Fibroblast of skin of right quadriceps (primary cell): ENCODE results near the gene ADARB2.
A peak's percentile ranks its signal among the peaks of the same experiment; 100 is the strongest.
"Not testable (repeated sequence)": the region's sequence is repeated elsewhere in the genome, so short reads cannot be mapped to it uniquely, and the experiment has no call there.

Experiments
- DNase-seq: peaks from one replicate; pipeline ENCODE4 v3.0.0-alpha.2; 2013

ADARB2 gene

DNA sequence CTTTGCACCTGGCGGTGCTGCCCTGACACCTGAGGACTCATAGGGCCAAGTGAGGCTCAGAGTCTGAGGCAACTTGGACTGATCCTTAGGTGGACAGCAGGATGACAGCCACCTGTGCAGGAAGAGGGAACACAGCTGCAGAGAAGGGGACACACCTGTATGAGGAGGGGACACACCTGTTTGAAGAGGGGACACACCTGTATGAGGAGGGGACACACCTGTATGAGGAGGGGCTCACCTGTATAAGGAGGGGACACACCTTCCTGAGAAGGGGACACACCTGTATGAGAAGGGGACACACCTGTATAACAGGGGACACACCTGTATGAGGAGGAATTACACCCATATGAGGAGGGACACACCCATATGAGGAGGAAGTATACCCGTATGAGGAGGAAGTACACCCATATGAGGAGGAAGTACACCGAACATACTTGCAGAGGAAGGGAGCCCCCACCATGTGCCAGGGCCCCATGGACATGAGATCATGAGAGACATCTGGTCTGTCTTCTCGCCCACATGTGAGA lies 285.9 kb downstream of the ADARB2 start:
- no peak for DNase-seq

DNA sequence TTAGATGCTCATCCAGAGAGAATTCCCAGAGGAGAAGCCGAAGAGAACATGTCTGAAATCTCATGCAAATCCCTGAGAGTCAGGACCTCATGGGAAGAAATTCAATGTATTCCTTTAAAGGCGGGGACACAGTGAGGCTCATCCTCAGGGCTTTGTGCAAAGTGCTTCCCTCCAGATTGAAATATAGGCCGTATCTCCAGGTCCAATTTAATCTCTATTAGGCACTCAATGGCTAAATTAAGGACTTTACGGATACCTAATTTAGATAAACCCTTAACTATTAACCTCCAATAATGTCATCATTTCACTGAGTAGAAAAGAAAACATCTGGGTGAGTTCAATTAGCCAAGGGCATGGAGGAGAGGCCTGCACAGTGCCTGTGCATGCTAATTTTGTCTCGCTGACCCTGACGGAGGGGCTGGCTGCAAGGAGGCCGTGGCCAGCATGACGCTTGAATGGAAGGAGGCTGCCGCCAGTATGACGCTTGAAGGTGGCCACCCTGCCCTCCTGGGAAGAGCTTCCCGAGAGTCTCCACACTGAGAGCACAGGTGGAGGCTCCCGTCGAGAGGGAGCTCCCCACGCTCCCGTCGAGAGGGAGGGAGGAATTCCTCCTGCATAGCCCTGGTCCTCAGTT lies 287.6 kb downstream of the ADARB2 start:
- DNase-seq, result no peak

- no peak for DNase-seq
Measured at GRCh38 chr10:1449021-1449420, 288.3 kb downstream of the ADARB2 start.

- no peak for DNase-seq
Measured at GRCh38 chr10:1448252-1448930, 288.9 kb downstream of the ADARB2 start.

- DNase-seq, result no peak
Measured at GRCh38 chr10:1444826-1445225, 292.5 kb downstream of the ADARB2 start.

GRCh38 chr10:1440897-1441296 lies 296.4 kb downstream of the ADARB2 start:
- DNase-seq, result no peak

DNA sequence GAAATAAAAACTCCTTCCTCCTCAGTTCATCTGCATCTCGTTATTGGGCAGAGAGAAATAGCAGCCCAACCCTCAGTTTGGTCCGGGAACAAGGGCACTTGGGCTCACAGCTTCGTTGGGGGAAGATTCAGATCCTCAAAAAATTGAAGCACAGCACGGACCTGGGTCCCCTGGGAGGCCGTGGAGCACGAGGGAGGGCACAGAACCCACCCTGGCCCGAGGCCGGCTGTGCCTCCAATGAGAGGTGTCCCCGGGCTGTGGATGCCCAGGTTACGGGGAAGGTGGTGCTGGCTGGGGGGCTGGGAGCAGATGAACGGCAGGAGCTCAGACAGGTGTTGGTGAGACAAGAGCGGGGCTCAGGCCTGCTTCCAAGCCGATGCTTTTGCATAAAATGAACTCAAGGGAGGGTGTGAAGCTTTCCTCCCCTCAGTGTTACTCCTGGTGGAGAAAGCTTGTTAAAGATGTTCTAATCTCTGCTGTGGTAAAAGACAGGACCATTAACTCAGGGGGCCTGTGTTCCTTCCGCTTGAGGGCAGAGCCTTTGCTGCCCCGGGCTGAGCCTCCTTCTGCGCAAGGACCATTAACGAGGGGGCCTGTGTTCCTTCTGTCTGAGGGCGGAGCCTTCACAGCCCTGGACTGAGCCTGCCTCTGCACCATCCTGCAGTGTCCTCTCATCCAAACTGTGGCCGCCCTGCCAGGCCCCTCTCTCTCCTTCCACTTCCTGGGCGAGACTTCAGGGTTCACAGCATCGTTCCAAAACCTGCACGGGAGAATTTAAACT lies 302.2 kb downstream of the ADARB2 start:
- no peak for DNase-seq

GRCh38 chr10:1434202-1434601 lies 303.1 kb downstream of the ADARB2 start:
- no peak for DNase-seq

- no peak for DNase-seq
Measured at GRCh38 chr10:1432161-1432560, 305.2 kb downstream of the ADARB2 start.

DNA sequence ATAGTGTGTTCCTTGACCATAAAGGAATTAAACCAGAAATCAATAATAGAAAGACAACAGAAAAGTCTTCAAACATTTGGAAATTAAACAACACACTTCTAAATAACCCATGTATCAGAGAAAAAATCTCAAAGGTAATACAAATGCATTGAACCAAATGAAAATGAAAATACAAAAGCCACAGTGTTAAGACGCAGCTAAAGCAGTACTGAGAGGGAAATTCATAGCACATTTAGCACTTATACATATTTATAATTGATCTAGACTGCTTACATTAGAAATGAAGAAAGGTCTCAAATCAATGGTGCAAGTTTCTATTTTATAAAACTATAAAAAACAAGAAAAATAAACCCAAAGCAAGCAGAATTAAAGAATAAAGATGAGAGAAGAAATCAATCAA lies 306.1 kb downstream of the ADARB2 start:
- no peak for DNase-seq

GRCh38 chr10:1427521-1428186 lies 309.7 kb downstream of the ADARB2 start:
- not testable (repeated sequence) for DNase-seq

DNA sequence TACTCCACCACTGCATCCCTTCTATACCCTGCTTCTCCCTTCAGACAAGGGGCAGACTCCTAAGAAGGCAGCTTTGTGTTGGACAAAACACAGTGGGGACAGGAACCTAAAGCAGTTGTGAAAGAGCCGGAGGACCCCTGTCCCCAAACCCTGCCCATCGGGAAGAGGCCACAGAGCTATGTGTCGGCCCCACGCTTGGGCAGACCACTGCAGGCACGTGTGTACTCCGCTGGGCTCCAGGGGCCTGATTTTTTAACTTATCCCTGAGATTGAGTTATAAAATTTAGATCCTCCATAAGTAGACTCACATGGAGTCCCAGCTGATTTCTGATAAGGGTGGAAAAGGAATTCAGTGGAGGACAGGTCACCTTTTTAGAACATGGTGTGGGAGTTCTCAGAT lies 310.5 kb downstream of the ADARB2 start:
- DNase-seq, result no peak

DNA sequence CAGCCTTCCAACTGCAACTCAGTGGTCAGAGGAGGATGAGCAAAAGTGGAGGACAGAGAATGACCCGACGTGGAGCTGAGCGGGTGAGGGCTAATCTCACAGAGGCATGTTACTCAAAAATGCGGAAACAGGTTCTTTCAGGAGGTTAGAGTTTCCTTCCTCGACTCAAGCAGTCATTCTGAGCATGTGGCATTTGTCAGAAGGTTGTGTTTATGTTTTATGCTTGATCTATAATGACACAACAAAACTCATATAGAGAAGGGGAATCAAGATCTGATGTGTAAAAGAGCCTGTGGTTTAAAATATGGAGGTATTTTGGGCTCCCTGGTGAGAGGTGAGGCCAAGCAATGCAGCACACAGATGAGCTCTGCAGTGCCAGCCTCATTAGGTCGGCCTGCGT lies 311.4 kb downstream of the ADARB2 start:
- DNase-seq, result no peak

DNA sequence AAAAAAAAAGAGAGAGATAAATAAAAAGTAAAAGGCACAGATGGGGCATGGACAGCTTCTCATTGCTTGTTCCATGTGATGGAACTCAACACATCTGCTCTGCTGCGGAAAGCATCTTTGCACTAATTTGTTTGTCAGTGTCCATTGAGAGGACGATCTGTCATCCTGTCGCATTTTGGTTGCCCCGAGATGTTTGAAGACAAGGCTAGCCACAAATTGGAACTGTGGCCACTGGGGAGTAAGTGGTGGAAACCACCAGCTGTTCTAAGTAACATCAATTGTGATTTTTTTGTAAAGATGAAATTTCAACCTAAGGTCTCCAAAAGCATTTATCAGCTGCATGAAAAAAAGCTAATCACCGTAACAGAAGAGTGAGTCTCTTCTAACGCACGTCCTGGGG lies 312.7 kb downstream of the ADARB2 start:
- DNase-seq, result no peak

DNA sequence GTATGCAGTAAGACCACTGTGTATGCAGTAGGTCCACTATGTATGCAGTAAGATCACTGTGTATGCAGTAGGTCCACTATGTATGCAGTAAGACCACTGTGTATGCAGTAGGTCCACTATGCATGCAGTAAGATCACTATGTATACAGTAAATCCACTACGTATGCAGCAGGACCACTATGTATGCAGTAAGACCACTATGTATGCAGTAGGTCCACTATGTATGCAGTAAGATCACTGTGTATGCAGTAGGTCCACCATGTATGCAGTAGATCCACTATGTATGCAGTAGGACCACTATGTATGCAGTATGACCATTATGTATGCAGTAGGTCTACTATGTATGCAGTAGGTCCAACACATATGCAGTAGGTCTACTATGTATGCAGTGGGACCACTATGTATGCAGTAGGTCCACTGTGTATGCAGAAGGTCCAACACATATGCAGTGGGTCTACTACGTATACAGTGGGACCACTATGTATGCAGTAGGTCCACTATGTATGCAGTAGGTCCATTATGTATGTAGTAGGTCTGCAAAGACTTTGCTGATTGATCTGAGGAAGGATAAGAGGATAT lies 313.6 kb downstream of the ADARB2 start:
- no peak for DNase-seq

DNA sequence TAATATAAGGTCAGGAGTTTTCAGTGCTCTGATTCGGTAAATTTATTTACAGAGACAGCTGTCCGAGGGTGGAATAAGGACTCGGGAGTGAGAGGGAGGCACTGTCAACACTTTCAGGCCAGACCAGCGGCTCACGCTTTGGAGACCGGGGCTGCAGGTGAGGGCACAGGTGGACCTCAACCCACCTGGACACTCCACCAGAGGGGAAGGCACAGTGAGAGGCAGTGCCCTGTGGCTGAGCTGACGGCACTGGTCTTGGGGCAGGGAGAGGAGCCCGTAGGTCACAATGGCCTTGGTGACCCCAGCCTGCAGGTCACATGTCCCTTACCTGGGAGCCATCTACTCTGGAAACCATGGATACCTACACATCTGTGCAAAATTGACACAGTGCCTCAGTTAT lies 315.1 kb downstream of the ADARB2 start:
- DNase-seq, result no peak

GRCh38 chr10:1420661-1421362 lies 316.5 kb downstream of the ADARB2 start:
- peak; percentile 11 for DNase-seq

DNA sequence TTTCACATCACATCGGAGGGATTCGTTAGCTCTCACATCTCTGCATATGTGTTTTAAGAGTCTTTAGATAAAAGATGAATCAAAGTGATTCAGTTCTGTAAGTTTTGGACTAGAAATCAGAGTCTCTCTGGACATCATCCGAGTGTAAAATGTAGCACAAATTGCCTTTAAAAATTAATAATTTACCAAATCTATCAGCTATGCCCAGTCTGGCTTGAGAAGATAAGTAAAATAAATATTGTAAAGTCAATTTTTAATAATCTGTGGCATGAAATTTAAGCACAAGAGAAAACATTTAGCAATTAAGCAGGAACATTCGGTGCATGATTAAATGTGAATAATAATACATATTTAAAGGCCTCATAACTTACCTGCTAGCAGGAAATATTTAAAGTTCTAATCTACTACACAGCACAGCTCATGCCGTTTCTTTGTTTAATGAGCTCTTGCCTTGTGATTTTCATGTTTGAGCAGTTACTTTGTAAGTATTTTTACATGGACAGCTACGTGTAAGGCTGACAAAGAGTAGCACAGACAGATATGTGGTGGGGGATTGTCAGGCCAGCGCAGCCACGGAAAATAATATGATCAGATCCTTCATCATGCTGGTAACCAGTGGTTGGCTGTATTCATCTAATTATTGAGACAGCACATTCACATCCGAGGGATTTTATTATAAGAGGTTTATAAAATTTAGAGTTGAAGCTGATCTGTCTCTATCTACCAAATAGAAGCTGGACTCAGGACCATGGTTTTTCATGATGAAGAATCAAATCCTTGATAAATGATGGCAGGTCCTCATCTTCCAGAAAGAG lies 317.3 kb downstream of the ADARB2 start:
- DNase-seq, result no peak

DNA sequence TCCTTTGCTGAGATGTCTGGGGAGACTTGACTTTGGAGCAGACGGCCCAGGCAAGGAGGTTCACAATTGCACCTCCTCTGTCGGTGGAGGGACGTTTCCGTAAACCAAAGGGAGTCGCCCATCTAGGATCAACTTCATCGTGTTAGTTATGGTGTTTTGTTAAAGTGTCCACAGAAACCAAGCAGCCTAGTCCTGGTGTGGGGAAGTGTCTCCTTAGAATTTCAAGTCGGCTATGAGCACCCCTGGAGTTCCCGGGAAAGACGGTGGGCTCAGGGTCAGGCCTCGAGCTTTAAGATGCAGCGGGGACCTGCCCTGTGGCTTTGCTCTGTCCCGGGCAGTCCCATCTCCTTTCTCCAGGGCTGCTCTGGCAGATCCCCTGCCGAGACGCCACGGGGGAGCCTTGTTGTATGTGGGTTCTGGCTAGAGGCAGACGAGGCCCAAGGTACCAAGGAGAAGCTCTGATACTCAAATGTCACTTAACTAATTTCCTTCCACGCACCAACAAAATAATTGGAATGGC lies 319.2 kb downstream of the ADARB2 start:
- DNase-seq, result no peak

GRCh38 chr10:1417574-1417973 lies 319.8 kb downstream of the ADARB2 start:
- no peak for DNase-seq

DNA sequence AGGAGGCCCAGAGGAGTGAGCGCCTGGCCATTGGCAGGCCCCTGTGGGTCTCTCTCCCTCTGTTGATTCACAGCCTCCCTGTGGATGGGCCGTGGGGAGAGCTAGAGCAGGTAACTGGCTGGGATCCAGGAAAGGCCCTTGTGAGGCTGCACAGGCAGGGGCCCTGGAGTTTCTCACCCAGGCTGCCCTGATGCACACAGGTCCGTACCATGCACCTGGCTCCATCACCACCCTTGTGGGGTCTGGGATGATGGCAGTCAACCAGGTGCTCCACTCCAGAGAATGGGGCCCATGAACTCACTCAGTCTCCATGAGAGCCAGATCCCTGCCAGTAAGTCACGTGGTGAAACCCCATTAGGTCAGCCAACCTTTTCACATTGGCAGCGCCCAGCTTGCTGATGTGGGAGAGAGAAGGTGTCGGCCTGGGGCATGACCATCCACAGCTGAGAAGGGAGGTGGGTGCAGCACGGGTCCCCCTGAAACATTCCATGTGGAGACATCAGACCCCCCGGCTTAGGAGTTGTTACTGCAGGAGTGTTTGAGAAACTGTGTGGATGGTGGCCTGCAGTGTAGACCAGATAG lies 320.8 kb downstream of the ADARB2 start:
- no peak for DNase-seq
